A549 treated with AZD9567 at 1 μM for 4 hours (cell line): ENCODE data around the gene C20orf141. TPM values are rescaled to one million over a fixed set of nuclear protein-coding genes. Genes with fewer than 3 reads are reported as not detected.

Experiments used
- total RNA-seq: library from RNA; stranded (reverse); fragments of 200-300 nt; extraction: Qiagen RNA extraction; gene quantifications from 5 replicates; pipeline ENCODE4 v1.2.3, GENCODE V29; 2022; ENCODE audit not compliant: insufficient read depth

Gene C20orf141, protein sequence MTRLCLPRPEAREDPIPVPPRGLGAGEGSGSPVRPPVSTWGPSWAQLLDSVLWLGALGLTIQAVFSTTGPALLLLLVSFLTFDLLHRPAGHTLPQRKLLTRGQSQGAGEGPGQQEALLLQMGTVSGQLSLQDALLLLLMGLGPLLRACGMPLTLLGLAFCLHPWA
- total RNA-seq, result 0.27 to 0.40 TPM (median 0.31 TPM) in 3 of 5 replicates, not detected in the others

DNA sequence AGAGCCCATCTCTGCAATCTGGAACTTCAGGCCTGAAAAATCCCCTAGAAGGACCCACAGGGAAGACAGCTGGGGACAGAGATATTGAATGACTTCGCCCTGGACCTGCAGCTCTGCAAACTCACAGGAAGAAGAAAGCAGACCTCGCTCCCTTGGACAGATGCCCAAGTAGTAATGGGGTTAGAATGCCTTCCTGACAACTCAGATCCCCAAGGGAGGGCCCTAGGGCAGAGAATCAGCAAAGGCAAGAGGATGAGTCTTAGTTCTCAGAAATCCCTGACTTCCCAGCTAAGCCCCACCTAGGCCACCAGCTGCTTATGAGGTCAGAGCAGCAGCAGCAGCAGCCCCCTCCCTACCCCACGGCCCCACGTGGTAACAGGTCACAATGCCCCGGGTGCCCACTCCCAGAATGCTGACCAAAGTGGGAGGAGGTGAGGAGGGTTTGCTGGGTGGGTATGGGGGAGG lies at the start of gene C20orf141:
Gene C20orf141, plus strand, starts transcription at position 401 of the 465 bp plus-strand sequence. CDS start 198 bp downstream, outside the sequence.

DNA sequence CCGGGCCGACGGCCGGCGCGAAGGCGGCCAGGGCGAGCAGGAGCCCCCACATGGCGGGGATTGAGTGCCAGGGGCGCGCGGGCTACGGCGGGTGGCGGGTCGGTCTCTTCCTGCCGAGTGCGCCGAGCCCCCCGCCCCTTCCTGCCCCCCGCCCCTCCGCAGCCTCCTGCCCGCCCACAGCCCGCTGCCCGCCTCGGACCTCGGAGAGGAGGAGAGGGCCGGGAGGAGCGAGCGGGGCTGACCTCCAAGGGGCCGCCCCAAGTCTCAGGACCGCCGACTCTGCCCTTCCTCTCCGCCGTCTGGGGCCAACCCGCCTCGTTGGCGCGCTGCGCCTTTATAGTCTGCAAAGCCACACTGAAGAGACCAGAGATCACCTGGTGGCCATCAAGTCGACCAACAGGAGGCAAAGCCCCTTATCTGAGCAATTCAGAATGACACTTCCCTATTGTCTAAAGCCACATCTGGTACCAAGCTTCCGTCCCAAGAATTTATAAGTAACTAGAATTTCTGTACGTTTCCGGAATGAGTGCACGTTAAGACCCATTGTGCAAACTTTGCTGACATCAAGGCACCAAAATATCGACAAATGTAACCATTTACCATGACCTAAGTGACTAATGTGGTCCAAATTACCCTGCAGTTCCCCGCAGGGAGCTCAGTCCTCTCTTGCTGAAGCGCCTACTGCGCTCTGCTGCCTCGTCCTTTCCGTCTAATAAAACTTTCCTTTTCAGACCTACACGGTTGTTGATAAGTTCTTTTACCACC lies 14.1 kb upstream of the C20orf141 start, which contains the start of gene CPXM1:
Gene CPXM1, minus strand, starts transcription at position 107 of the 765 bp plus-strand sequence. Its CDS starts 55 bp downstream, at position 52.

DNA sequence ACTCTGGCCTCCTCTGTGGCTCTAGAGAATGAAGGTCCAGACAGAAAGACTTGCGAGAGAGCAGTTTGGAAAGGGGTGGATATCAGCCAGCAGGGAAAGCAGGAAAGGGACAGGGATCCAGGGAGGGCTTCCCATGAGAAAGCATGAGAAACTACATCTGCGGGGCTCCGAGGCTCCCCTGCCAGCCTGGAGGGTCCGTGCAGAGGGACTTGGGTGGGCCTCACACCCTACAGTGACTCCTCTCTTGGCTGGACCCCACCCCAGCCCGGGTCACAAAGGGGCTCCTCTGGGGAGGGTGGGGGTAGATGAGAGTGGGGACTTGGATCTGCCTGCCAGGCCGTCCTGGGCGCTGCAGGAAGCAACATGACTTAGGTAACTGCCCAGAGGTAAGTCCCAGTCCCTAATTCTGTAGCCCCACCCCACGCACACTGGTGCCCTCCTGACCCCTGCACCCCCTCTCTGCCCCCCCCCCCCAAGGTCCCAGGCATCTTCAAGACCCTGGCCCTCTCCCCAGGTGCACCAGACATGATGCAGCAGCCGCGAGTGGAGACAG lies 1.3 kb downstream of the C20orf141 start, which contains the start of gene TMEM239:
Gene TMEM239, plus strand, starts transcription at position 335 of the 553 bp plus-strand sequence. Its CDS starts 191 bp downstream, at position 526.

DNA sequence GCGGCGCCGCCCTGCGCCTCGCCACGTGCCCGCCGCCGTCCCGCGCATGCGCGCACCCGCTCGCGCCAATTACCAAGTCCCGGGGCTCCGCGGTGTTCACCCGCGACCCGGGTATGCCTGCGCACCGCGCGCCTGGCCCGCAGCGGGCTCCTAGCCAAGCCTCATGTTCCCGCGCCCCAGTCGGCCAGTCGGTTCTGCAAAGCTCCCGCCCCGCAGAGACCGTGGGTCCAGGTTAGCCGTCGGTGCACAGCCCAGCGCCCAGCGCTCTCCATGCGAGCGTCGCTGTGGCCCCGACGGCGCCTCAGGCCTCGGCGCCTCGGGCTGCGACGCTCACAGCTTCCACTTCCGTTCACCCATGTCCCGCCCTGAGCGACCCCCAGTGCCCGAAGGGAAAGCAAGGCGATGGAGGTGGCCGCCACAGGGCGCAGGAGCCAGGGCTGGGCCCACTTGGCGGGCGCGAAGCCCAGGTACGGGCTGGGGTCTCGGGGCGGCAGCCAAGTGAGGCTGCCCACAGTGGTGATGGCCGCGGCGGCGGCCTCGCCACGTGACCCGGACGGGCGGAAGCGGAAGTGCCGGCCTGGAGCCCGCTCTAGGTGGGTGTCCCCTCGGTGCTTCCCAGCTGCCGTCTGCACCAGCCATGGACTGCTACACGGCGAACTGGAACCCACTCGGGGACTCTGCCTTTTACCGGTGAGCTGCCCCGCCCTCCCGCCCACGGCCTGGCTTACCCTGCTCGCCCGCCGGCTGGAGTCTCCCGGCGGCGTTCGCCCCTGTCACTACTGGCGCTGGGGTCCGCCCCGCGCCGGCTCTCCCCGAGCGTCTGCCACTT lies 25.6 kb downstream of the C20orf141 start, which contains the start of the genes PCED1A and VPS16:
Gene PCED1A, minus strand, starts transcription at position 518 of the 829 bp plus-strand sequence. CDS start 743 bp downstream, outside the sequence.
Gene VPS16, plus strand, starts transcription at position 608 of the 829 bp plus-strand sequence. Its CDS starts 30 bp downstream, at position 638.

Other genes starting within 250 kb of the C20orf141 start
- gene NOP56, start 162.4 kb upstream of the C20orf141 start, total RNA-seq, result 638 to 714 TPM (median 679 TPM) in 5 replicates
- 131 to 161 TPM (median 133 TPM) in 5 replicates for gene IDH3B, start 150.8 kb upstream of the C20orf141 start, total RNA-seq
- gene EBF4, start 122.2 kb upstream of the C20orf141 start, total RNA-seq, result 1.00 to 2.9 TPM (median 2.4 TPM) in 5 replicates
- gene CPXM1, start 14.4 kb upstream of the C20orf141 start, total RNA-seq, result not detected in 5 replicates
- not detected in 5 replicates for gene TMEM239, start 1.4 kb downstream of the C20orf141 start, total RNA-seq
- gene PCED1A, start 25.7 kb downstream of the C20orf141 start, total RNA-seq, result 11.6 to 29.8 TPM (median 27.9 TPM) in 5 replicates
- gene VPS16, start 25.8 kb downstream of the C20orf141 start, total RNA-seq, result 20.7 to 38.2 TPM (median 34.8 TPM) in 5 replicates
- 36.7 to 64.3 TPM (median 42.1 TPM) in 5 replicates for gene PTPRA, start 58.5 kb downstream of the C20orf141 start, total RNA-seq
- gene GNRH2, start 228.6 kb downstream of the C20orf141 start, total RNA-seq, result 0.23 to 0.52 TPM (median 0.46 TPM) in 4 of 5 replicates, not detected in the other
- 100 to 174 TPM (median 163 TPM) in 5 replicates for gene MRPS26, start 231.1 kb downstream of the C20orf141 start, total RNA-seq